HG02885 (cell line): ENCODE measurements around the gene IL5RA.
A peak's percentile ranks its signal among the peaks of the same experiment; 100 is the strongest.

Experiments
- ATAC-seq: cut with Tn5 transposase; IDR thresholded peaks from one replicate; pipeline ENCODE4 v1.9.1; 2021; ENCODE audit warnings: mild to moderate bottlenecking; ENCODE audit not compliant: unreplicated experiment, poor library complexity

Gene IL5RA, protein sequence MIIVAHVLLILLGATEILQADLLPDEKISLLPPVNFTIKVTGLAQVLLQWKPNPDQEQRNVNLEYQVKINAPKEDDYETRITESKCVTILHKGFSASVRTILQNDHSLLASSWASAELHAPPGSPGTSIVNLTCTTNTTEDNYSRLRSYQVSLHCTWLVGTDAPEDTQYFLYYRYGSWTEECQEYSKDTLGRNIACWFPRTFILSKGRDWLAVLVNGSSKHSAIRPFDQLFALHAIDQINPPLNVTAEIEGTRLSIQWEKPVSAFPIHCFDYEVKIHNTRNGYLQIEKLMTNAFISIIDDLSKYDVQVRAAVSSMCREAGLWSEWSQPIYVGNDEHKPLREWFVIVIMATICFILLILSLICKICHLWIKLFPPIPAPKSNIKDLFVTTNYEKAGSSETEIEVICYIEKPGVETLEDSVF

DNA sequence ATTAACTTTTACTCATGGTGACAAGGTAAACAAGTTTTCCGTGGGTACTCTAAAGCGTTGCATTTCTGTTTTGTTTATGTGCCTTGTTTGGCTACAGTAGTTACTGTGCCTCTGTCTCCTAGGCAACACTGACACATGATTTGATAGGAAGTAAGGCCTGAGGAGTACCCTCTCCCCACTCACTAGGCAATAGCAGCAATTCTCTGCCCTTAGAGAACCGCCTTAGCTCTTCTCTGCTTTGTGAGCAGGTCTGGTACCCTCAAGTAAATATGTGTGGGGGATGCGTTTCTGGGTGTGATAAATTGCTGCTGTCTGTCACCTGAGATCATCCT is at the start of gene IL5RA:
Gene IL5RA (minus strand): TSS at position 76 of the 332 bp plus-strand sequence. CDS start 5,390 bp downstream, outside the sequence.
- no peak for ATAC-seq

DNA sequence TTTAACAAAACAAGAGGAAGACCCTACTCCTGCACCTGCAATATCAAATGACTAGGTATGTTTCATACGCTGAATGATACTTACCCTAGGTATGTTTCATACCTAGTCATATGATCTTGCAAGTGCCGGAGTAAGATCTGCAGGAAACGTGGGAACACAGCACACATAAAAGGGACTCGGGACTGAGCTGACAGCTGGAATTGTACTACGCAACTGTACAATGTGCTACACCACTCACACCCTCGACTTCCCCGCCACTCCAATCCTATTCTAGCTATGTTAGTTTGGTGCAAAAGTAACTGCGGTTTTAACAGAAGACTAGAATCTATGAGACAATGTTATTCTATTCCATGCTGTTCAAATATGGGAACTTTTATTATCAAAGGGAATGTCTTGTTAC is 47.3 kb upstream of the IL5RA start:
- no peak for ATAC-seq

DNA sequence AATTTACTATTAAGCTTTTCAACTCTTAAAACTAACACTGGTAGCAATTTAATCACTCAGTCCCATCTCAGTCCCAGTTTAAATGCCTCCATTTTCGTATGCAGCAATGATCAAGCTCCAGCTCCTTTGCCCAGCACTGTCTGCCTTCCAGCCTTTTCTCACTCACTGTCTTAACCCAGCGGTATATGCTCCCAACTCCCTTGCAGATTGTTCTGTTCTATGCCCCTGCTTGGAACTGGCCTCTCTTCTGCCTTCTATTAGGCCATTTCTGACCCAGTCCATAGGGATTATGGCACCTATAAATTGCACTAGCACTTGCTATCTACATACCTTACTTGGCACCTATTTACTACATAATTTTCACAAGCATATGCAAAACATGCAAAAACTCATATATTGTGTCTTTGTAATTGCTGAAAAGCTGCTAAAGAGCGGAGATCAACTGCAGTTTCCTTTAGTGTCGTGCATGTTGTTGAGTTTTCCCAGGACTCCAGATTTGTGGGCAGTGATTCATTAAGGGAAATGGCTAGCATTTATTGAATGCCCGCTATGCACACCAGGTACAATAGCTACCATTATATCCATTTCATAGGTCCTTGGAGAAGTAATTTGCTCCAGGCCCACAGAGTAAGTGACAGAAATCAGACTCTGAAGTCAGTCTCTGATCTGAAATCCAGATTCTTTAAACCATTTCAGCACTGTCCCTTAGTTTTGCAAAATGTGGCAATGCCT is 44.9 kb upstream of the IL5RA start:
- ATAC-seq, result no peak

DNA sequence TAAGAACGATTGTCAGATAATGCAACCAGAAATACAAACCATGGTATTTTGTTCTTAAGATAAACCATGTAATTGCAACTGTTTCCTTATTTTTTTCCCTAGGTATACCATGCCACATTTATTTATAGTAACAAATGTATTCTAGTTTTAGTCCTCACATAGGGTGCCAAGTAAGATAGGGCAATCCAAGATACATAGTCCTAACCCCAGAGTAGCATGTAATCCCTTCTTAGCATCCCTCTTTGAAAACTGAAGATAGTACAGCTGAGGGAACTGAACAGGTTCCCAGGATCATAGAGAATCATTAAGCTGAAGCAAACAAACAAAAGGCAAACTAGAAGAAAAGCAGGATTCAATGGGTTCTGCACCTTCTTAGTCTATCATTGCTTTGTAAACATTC is 41.3 kb upstream of the IL5RA start:
- no peak for ATAC-seq

DNA sequence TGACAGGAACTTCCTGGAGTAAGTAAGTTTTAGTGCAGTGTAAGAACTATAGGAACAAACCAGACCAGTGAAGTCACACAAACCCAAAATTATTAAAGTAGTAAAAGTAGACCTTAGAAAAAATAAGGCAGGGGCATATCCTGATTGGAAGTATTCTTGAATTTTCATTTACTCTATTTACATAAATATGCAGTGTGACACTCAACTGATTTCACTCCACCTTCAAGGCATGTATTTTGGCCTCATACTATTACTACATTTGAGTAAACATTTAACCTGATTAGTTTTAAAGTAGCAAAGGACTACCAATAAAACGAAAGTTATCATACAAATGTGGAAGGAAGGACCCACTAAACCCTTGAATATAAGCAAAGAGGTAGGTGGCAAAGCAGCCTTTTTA is 39.4 kb upstream of the IL5RA start:
- no peak for ATAC-seq

DNA sequence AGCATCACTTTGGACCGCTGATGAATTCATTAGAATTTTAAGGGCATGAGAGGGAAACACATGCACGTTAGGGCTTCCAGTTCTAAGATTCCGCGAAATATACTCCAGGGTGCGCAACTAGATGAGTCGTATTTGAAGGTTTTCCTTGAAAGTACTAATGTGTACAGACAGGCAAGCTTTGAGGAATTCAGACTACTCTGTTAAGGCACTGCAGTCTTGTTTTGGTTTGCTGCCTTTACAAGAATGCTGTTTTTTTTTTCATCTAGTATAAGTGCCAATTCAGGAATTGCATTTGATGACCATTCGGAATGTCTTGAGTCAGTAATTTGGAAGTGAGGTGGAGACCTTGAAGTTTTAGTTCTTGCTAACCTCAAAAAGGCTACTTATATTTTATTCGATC is 35.7 kb upstream of the IL5RA start:
- ATAC-seq, result no peak

DNA sequence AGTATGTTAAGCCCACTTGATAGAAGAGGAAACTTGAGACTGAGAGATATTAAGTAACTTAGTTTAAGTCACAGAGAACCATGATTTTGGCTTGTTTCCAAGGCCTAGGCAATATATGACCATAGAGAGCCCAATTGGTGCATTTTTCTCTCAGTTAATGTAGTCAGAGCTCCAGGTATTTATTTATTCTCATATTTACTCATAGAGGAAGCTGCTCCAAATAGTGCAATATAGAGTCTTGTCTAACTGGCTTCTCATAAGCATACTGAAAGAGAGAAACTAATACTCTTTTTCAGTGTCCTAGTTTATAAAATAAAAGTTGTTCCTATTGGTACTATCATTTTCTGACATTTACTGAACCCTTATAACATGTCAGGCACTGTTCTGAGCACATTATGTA is 31.8 kb upstream of the IL5RA start:
- peak; percentile 50 for ATAC-seq

DNA sequence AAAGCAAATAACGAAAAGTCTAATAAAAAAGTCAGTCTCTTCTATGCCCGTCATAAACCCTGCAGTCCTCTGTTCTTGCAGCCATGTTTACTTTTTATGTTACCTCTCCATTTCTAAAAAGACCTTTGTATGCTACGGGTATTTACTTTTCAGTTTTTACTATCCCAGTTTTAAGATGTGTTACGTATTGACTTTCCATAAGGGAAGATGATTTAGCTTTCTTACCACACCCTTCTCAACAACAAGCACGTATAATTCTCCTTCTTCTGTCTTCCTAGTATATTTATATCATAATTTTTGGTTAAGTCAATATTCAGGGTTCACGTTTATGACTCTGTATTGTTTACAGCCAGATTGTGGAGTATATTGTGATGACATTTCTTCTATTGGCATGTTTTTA is 27.4 kb upstream of the IL5RA start:
- ATAC-seq, result no peak

DNA sequence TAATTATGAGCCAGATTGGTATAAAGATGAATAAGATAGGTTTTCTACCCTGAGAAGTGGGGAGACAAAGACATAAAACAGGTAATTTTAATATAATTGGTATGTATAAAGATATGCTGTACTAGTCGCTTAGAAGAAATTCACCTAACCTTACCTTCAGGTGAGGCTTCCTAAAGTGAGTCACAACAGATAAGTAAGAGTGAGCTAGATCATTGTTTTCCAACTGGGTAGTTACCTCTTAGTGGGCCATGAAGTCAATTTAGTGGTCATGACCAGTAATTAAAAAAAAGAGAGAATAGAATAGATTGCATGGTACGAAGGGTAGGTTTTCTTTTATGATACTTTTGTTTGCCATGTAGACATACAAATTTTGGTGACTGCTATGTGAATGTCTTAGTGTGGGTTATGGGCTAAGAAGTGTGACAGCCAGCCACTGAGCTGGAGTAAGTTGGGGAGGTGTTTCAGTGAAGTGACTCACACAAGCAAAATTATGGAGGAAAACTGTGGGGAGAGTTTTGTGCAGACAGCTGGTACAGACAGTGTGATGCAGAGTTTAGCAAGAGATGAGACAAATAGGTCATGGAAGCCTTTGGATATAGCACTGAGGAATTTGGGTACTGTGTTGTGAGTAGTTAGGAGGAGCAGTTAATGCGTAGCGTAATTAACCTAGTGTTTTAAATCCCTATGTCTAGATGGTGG is 24.7 kb upstream of the IL5RA start:
- ATAC-seq, result no peak

DNA sequence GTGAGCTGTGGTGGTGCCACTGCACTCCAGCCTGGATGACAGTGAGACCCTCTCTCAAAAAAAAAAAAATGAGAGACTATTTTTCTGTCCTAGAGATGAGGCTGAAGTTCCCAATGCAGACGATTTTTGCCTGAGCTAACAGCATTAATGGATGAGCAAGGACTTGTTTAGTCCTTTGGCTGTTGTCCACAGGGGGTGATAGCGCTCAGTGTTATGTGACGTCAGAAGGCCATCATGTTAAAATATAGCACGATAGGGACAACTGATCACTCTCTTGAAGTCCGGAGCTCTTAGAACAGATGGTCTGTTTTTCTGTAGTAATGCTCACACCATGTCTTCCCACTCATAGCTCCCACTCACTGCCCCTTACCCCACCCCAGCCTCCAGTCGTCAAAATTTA is 23.3 kb upstream of the IL5RA start:
- no peak for ATAC-seq

DNA sequence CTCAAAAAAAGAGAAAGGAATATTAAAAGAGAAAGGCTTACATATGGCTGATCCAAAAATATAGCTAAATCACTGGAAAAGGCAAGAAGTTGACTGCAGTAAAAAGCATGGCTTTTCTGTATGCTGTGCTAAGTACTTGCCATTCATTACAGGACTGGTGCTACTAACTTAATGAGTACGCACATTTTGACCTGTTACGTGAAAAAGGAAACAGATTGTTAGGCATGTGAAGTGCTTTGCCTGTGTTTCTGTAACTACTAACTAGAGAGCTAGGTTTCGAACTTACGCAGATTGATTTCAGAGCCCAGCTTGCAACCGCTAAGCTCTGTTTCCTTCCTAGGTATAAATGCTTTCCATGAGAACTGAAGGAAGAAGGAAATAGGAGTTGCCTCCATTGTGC is 19.4 kb upstream of the IL5RA start:
- ATAC-seq, result no peak

DNA sequence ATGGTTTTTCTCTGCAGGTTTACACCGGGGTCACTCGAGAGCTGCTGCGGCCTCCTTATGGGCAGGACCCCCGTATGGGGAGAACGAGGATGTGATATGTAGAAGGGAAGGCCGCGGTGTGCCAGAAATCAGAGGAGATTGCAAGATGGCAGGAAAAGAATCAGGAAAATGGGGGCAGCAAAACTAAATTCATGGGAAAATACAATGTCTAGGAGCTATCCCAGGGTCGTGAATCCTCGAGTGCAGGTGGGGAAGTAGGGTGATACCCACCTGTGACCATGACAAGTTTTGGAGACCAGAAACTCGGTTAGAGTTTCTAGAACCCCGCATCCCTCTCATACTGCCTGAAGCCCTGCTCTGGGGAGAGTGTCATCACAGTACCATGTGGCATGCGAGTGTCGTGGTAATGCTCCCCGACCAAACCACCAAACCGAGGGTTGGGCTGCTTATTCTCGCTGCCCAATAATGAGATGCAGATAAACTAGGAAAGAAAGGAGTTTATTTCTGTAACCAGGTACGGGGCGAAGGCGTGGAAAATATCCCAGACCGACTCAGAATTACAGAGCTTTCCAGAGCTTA is 17.3 kb upstream of the IL5RA start:
- ATAC-seq, result peak; percentile 37

DNA sequence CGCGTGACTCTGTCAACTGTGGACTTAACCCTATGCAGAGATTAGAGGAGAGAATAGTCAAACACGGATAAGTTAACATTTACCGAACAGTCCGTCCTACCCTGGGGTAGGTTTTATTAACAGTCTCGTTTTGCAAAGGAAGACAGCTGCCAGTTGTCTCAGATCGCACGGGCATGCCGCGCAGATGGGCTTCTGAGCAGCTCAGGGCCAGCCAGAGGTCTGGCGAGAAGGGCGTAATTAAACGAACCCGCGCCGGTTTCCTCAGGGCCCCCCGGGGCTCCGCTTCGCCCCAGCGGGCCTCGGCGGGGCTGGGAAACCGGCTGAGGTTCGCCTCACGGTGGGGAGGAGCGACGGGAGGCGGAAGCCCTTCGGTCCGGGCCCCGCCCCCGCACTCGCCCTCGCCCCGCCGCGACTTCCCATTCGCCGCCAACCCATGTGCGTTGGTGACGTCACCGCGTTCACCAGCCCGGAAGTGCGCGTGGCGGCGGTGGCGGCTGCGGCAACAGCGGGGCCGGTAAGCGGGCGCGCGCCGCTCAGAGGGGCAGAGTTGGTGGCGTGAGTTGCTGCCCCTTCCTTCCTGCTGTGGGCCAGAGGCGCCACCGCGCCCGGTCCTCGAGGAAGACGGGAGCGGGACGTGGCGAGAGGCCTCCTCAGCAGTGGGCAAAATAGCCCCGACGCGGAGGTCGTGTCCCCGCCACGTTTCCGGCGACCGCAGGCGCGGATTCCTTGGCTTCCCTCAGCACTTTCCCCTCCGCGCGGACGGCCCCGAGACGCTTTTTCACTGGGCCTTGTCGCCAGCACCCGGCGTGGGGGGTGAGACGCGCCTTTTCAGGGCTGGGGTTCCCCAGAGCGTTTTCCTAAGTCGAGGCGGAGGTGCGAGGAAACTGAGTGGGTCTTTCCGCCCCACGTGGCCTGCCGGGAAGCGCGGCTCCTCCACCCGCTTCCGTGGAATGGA is 16.6 kb upstream of the IL5RA start, which contains the start of gene TRNT1:
Gene TRNT1 (plus strand): TSS at position 464 of the 955 bp plus-strand sequence. CDS start 2,101 bp downstream, outside the sequence.
- peak; percentile 92 for ATAC-seq

DNA sequence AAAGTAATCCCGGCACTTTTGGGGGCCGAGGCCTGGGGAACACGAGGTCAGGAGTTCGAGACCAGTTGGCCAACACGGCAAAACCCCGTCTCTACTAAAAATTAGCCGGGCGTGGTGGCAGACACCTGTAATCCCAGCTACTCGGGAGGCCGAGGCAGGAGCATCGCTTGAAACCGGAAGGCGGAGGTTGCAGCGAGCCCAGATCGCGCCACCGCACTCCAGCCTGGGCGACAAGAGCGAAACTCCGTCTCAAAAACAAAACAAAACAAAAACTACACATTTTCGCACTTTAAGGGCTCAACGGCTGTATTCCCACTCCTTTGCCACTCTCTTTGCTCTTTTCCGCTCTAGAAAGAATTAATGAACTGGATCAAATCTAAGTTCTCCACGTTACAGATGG is 15.8 kb upstream of the IL5RA start:
- no peak for ATAC-seq

DNA sequence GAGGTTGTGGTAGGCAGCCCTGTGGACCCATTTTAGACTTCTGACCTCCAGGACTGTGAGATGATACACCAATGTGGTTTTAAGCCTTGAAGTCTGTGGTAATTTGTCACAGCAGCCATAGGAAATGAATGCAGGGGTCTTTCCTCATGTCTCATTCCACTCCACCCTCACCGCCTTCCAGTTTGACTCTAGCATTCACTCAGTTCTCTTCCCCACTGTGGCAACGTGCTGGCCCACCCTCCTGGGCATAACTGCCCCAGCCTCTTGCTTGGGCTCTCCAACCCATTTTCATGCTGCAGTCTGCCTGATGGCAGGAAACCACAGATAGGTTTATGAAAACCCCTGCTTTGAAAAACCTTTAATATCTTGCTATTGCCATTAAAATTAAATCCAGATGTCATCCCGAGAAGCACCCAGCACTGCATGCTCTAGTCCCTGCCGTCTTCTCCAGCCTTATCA is 9.2 kb upstream of the IL5RA start:
- ATAC-seq, result peak; percentile 60

DNA sequence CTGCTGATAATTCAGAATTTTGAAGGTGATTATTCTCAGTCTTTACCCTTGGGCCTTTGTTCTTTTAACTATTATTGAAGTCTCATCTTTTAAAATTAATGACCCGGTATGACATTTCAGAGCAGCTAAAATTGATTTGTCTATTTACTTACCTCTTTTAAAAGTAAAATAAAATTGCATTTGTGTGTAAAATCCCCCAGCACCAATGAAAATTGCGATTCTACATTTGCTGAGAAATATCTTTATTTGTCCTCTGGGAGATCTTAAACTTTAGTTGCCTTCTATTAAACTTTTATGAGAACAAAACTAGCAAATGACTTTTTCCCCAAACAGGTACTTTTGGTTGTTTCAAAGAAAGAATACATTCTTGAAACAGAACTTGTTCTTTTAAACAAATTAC is 7.5 kb upstream of the IL5RA start:
- no peak for ATAC-seq

DNA sequence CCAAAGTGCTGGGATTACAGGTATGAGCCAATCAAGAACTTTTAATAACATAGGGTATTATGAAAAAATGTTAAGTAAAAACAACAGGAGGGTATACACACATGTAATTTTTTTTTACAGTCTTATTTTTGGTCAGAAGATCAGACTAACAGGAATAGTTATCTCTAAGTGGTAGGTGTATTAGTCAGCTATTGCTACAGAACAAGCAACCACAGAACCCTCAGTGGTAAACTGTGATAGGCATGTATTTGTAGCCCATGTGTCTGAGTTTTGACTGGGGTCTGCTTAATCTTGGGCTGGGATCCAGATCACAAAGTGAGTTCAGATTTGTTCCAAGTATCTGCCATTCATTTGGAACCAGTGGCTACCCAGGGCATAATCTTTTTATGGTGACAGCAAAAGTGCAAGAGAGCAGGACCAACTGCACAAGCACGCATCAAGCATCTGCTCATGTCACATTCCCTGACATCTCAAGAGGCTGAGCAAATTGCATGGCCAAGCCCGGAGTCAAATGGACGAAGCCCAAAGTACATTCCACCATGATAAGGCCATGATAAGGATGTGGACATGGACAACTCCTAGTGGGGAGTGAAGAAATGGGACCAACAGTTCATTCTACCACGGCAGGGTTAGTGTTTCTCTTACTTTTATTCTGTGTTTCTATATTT is 3.0 kb upstream of the IL5RA start:
- ATAC-seq, result no peak

DNA sequence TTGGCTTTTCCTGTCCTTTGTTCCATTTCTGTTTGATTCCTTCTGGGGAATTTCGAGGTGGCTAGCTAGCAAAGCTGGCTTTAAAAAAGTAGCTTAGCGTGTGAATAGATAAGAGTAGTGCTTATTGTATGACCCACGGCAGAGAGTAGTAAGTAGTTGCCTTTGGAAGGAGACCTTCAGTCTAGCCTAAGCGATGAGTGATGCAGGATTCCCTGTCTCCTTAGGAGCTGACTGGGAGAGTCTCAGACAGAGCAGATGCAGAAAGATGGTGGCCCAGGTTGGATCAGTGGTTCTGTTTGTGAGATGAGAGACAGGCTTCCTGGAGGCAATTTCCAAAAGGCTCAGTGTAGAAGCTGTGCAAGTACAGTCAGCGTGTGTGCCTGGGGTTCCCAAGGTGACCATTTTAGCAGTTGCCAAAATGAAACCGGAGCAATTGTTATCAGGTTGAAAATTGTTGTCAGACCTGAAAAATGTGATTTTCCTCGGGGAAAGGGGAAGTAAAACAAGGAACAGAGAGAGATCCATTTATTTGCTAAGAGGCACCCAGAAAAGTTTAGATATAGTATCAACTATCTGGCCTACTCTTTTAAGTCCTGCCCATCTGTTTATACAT is 681 bp upstream of the IL5RA start:
- ATAC-seq, result no peak
